ELF-1 (cell line): ENCODE data around the gene IQSEC1.

Experiments
- DNase-seq: peaks from one replicate; pipeline ENCODE4 v3.0.0-alpha.2; 2016; ENCODE audit warnings: low read depth, low spot score

The IQSEC1 gene

DNA sequence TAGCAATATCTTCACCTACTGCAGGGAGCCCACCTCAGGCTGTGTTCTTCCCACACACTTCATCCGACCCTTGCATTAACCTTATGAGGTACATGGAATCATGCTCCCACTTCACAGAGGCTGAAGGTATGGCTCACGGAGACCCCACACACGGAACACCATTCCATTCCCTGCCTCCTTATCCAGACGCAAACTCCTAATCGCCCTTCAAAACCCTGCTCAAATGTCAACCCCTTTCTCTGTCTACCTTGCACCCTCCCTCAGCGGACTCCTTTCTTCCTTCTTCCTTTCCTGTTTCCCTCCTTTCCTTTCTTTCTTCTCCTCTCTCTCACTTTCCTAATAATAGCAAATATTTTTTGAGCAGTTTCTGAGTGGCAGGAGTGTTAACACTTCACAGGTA lies 23.8 kb downstream of the IQSEC1 start:
- DNase-seq, result no peak

DNA sequence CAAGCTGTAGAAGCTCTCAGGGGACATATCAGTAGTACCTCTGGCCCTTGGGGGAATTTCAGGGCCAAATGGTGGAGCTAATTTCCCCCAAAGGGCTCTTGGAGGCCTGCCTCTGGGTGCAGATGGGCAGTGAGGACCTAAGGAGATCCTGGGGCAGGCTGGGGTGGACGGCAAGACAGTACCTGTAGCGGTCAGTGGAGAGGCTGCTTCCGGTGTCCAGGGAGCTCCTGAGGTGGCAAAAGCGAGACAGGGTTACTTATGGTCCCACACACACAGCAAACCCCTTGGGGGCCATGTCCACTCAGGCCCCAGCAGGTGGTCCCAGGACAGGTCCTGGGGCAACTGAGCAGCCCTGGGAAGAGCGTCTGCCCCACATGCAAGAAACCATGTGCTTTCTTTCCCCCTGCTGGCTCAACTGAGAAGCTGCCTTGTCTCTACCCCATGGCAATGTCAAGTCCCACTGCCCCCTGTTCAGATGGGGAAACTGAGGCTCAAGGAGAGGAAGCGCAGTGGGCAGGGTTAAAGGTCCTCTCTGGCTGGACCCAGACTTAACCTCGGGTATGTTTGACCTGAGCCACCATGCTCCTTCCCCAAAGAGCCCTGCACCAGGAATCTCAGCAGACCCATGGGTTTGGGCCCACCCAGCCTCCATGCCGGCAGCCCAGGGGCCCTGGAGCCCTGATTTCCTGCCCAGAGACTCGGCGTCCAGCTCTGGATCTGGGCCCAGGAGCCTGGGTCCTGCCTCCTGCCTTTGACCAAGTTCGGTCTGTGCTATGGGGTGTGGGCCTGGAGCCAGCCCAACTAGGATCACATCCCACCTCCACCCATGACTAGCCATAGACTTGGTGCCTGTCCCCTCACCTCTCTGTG lies 25.7 kb downstream of the IQSEC1 start:
- DNase-seq, result peak; percentile 32

DNA sequence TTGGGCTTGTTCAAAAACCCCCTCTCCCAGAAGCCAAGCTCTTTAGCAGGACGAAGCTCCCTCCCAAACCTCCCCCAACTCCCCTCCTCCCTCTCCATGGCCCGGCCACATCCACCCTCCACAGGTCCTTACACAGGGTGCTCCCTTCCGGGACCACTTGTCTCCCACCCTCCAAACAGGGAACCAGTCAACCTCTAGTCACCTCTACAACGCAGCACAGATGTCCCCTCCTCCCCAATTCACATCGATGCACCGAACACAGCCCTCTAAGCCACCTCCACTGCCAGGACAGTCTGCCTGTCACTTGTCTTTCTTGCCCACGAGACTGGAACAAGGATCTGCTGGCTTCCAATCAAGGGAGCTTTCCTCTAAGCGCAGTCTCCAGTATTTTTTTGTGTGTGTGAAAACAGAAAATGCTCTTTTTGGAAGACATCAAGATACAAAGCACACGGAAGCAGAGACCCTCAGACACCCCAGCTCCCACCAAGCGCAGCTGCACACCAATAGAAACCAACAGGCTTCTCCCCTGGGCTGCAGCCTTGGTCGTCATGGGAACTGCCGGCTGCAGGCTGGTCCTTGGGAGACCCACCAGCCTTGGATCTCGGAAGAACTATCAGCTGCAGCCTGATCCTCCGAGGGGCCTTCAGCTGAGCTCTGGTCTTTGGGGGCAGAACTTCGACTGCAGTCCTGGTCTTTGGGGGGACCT lies 26.5 kb downstream of the IQSEC1 start:
- DNase-seq, result no peak

DNA sequence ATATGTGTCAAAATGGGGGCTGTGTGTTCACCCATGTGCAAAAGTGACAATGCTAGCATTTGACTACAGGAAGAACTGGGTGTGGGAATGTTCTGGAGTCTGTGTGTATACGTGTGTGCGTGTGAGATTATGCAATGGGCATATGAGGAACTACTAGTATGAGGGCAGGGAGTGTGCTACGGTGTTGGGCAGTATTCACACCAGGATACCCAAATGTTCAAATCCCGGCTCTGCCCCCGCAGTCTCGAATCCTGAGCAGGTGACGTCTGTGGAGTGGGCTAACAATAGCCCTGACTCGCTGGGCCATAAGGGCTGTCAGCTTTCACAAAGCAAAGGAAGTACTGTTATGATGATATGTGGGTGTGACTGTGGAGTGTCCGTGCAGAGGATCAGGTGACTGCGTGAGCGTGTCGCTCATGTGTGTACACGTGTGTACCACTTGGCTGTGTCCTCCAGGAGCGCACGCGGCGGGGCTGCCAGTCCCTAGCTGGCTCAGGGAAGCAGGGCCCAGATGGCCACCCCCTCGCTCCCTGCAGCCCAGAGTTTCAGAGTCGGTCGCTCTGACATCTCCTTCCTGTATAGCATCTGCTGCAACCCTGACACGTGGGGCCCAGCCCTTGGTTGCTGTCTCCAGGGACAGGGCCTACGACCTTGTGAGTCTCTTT lies 27.2 kb downstream of the IQSEC1 start:
- no peak for DNase-seq

DNA sequence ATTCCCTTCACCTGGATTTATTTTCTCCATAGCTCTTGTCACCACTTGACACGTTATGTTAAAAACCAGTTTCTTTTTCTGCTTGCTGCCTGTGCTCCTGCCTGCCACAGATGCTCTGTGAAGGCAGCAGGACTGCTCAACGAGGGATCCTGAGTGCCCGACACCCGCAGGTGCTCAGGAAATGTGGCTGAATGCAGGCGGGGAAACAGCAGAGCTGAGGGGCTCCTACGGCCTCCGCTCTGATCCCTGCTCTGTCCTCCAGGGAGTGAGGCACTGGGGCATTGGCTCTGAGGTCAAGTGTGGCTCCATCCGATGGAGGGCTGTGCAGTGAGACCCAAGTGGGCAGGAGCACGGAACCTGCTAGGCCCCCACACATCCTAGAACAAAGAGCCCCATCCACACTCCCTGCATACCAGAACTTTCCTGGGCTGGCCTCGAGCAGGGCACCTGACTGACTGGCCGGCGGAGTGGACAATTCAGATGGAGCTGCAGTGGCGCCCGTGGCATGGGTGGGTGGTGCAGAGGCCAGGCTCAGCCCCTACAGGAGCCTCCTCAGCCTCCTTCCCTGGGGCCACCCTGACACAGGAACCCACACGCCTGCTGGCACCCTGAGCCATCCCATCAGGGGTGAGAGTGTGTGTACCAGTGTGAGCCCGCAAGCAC lies 27.9 kb downstream of the IQSEC1 start:
- DNase-seq, result no peak

DNA sequence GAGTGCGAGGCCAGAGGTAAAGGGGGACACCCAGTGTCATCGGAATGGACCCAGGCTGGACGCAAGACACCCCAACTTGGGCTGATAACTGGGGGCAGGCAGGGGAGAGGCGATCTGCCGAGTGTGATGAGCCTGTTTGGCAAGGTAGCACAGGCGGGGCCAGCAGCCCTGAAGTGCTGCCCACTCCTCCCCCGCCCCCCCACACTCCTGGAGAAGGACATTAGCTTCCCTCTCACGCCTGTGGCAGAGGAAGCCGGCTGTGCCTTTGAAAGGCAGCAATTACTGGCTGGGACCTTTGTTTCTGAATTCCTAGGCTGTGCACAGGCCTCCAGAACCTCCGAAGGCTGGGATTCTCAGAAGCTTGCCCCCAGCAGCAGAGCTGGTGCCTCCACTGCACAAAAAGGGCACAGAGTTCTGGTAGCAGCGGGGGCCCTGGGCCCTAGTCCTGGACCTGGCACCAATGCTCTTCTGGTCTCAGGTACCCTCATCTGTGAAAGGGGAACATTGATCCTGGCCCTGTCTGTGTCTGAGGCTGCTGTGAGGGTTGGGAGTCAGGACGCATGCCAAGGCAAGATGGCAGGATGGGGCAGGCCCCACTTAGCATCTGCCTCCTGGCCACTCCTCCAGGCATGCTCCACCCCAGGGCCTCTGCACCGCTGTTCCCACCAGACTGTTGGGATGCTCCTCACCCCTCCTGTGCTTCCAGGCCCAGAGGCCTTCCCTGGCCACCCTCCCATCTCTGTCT lies 28.6 kb downstream of the IQSEC1 start:
- DNase-seq, result peak; percentile 81

DNA sequence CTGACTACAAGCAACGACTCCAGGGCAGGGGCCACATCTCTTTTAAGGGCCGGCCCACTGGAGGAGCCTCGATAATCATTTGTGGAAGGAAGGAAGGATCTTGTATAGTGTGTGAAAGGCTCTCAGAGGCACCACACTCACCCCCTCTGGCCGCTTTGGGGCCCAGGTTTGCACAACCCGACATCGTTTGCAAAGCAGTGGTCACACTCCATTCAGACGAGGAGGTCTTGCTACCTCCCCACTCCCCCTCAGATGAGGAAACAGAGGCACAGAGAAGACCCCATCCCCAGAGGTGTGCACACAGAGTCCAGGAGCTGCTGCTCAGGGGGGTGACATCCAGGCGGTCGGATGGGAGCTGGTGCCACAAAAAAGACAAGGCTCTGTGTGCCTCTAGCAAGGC lies 29.6 kb downstream of the IQSEC1 start:
- DNase-seq, result no peak

DNA sequence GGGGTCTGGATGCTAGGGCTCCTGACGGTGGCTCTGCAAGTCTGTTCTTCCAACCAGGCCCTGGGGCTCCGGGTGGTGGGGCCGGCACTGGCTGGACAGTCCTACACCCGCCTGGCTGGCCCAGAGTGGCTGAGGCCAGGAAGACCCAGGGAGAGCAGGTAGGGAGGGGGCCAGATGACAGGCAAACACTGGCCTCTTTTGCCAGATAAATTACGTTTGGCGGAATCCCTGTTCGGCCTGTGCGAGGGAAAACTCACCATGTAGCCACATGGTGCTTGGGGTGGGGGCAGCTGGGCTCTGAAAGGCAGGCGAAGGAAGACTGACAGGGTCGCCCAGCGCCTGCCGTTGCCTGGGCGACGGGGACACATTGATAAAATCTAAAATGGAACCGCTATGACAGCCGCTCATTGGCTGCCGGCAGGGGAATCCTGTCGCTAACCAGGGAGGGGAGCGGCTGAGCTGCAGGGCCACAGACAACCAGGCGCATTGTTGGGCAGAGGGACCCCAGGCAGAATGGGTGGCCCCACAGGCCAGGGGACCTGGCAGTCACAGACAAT lies 30.4 kb downstream of the IQSEC1 start:
- peak; percentile 74 for DNase-seq

DNA sequence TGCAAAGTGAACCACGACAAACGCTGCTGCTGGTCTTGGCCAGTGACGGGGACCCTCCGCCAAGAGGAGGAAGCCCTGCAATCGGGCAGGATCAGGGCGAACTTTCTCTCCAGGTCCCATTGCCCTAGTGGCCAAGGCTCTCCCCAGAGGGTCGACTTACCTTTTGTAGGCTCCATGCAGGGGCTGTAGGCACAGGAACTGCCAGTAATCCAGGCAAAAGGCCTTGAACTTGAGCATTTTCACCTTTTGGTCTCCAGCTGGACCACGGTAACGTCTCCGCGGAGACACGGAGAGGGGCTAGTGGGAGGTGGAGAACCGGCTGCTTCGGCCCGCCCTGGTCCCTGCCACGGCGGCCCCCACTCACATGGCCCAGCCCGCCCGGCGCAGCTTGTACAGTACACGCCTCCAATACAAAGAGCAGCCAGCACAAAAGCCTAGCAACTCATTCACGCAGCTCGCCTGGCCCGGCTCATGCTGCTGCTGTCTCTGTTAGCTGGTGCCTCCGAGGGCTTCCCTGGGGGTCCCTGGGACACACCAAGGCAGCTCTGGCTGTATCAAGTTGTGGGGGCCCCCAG lies 31.0 kb downstream of the IQSEC1 start:
- DNase-seq, result no peak

DNA sequence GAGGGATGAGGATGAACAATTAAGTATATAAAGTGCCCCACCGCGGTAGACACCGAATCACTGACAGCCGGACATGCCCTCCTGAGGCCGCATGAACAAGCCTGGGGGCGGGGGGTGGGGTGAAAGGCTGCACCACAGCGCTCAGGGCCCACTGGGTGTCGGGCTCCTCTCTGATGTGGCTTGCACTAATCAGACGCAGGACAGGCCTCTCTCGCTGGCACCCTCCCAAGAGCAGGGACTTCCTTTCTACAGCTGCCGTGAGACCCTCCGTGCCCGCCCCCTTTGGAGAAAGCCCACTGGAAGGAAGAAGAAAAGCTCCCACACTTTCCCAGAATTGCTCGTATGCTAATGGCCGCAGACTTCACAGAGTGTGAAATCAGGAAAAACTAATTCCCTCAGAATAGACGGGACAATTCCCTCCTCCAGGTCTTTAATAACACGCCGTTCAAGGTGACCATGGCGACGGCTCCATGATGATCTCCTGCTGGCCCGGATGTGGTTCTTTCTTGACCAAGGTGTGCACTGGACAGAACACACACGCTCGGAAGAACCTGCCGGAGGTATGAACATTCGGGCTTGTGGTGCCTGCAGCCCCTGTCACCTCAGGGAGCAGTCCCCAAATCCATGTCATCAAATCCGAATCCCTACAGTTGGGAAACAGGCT lies 32.0 kb downstream of the IQSEC1 start:
- DNase-seq, result peak; percentile 42

DNA sequence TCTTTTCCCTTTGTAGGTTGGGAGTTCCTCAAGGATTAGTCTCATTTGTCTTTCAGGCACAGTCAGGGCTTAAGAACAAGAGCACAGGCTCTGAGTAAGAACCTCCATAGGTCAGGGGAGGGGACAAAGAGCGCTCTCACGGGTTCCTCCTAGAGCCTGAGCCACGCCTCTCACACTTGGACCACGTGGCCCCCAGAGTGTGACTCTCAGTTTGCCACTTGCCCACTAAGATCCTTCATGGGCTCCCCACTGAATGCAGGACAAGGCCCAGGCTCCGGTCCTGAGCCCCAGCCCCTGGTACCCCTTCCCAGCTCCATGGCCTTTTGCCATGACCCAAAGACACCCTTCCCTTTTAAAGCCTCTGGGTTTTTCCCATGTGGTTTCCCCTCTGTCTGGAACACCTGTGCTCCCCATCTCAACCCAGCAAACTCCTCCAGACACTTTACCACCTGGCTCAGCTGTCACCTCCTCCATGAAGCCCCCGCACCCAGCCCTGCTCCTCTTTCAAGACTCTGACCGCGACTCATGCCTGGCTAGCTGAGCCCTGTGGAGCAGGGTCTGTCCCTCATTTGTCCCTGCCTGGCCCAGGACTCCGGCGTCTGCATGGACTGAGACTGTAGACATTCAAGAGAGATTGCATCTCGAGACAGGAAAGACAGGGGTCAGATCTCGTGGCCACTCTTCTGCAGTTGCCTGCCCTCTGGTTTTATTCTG lies 32.7 kb downstream of the IQSEC1 start:
- DNase-seq, result peak; percentile 30

DNA sequence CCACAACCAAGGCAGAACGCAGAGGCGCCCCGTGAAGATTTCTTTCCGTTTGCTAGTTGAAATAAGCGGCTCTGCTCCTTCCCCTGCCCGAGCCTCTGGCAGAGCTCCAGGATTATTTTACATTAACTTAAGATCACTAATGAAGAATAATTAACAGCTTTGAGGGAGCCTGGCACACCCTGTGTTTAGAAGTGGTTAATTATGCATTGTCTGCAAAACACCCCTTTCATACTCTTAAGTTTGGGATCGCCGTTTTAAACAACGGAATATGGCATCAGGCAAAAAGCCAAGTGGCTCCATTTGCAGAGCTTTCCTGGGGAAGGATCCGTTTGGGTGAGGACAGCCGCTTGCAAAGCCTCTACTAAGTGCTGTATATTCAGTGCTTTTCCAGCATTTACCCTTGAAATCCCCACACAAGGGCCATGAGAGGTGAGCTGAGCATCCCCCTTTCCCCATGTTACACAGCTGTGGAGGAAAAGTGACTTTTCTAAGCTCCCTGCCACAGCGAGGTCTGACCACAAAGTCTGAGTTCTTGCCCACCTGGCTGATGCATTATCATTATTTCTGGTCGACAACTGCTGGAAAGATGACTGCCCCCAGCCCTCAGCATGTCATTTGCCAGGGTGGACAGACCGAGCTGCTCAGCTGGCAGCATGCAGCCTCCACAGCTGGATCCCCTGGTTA lies 33.9 kb downstream of the IQSEC1 start:
- DNase-seq, result no peak

DNA sequence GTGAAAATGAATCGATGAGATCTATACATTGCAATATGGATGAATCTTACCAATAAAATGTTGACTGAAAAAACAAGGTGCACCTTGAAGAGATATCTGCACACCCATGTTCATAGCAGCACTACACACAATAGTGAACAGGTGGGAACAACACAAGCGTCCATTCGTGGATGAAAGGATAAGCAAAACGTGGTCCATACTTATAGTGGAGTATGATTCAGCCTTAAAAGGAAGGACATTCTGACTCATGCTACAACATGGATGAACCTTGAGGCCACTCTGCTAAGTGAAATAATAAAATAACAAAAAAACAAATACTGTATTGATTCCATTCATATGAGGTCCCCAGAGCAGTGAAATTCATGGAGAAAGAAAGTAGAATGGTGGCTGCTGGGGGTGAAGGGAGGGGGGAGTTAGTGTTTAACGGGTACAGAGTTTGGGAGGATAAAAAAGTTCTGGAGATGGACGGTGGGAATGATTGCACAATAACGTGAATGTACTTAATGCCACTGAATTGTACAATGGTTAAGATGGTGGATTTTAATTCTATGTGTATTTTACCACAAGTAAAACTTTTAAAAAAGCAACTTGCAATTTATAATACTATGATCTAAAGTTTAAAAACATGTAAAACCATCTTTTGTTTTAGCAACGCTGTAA lies 35.6 kb downstream of the IQSEC1 start:
- DNase-seq, result no peak

DNA sequence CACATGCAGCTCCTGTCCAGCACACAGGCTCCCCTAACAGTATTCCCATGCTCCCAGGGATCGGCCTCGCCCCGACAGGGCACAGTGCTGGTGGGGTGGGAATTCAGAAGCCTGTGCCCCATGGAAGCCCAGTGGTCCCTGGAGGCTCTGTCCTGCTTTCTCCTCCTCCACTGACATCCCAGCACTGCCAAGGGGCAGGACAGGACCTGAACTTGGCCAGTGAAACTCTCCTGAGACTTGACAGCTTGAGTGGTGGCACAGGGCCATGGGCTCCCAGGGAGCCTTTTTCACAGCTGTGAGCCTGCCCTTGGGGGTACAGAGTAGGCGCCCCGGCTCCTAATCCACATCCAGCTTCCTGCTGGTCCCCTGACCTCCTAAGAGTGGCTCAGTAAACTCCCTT lies 38.4 kb downstream of the IQSEC1 start:
- no peak for DNase-seq

DNA sequence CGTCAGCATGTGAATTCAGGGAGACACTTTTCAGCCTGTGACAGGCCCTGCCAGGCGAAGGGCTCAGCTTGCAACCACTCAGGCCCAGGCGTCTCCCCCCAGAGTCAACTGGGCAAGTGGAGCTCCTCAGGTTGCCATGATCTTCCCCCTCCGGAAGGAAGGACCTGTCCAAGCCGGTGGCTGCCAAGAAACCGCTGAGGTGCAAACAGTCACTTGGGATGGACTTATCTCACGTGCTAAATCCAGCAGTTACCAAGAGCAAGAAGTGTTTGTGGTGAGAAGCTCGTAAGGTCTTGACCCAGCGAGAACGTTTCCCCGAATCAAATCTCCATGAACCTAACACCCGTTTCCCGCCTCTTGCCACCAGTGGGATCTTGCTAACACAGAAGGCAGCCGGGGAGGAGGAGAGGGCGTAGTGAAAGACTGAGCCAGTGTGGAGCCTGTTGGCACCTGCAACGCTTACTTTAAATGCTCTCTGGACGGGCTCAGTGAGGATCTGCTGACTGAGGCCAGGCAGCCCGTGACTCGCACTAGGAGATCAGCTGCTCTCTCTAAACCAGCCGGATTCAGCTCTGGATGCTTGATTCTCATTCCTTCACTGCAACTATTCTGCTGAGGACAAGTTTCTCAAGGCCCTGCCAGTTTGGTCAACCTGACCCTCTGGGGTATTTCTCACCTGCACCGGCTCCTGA lies 39.0 kb downstream of the IQSEC1 start:
- no peak for DNase-seq

DNA sequence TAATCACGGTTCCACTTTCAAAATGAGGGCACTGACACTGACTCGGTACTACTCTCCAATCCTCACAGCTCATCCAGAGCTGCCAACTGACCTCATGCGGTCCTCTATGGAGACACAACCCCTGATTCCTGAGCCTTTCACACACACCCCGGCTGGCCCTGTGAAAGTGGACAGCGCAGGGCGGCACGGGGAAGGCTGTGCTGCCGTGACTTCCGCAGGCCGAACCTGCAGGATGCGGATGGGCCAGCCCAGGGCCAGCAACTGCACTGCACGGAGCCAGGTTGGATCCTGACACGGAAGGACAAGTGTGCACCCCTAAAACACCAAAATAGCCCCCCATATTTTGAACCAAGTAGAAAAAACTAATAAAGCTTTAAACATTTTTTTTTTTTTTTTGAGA lies 41.0 kb downstream of the IQSEC1 start:
- DNase-seq, result no peak

DNA sequence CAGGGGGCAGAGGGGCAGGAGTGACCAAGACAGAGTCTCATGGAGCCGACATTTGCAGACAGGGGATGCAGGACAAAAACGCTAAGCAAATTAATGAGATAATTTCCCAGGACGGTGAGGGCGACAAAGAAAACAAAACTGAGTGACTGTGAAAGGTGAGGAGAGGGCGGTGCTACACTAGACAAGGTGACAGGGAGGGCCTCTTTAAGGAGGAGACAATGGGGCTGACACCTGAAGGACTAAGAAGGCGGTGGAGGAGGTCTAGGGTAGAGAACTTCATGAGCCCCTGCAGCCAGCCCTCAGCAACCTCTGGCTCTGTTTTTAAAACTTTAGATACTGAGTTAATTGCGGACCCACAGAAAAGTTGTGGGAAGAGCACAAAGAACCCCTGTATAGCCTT lies 41.6 kb downstream of the IQSEC1 start:
- no peak for DNase-seq

DNA sequence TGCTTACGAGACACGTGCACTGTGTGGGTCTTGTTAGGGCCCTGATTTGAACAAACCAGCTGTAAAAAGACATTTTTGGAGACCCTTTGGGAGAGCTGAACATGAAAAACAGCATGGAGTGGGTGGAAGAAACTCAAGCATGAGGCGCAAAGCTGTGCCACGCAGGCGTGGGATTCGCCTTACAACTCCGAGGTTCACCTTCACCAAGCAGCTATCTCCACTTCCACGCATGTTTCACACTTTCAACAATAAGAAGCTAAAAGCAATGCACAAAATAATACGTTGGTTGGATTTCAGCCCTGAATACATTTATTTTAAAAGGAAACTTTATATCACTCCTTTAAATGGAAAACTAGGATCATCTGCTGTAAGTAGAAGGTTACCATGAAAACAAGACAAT lies 42.5 kb downstream of the IQSEC1 start:
- no peak for DNase-seq
